ENCODE results near the gene NEXN.
"Not testable (repeated sequence)": the region's sequence is repeated elsewhere in the genome, so short reads cannot be mapped to it uniquely, and the experiment has no call there.

The NEXN gene

DNA sequence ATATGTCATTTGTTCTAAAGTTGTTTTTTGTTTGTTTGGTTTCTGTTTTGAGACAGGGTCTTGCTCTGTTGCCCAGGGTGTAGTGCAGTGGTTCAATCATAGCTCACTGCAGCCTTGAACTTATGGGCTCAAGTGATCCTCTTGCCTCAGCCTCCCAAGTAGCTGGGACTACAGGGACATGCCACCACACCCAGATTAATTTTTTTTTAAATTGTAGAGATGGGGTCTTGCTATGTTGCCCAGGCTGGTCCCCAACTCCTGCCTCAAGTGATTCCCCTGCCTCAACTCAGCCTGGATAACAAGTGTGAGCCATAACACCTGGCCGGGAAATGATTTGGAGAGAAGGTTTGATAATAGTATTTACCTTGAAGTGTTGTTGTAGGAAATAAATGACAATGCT, 18.2 kb downstream of the NEXN start:
- no peak for DNase-seq

DNA sequence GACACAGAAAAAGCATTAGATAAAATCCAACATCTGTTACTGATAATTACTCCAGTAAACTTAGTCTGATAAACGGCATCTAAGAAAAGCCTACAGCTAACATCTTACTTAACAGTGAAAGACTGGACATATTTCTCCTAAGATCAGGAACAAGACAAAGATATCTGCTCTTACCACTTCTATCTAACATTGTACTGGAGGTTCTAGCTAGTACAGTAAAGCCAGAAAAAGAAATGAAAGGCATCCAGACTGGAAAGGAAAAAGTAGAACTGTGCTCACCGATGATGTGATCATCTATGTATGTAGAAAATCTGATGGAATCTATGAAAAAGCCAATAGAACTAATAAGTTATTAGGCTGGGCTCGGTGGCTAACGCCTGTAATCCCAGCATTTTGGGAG, 21.7 kb downstream of the NEXN start:
- no peak for DNase-seq

GRCh38 chr1:77918918-77919317, 30.5 kb downstream of the NEXN start:
- DNase-seq = not testable (repeated sequence)

DNA sequence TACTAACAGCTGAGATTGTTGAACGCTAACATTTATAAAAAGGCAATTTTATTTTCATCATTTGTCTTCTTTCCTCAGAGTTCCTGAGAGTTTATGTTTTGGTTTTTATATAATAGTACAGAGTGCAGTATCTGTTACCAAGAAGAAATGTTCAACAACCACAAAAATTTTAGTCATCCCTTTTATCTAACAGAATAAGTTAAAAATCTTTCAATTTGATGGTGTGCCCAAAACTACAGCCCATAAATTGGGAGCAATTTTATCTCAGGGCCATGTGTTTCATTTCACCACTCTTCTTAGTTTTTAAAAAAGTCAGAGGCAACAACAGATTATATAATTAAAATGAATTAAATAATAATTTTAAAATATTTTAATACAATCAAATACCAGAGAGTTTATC, 37.1 kb downstream of the NEXN start:
- DNase-seq = no peak

DNA sequence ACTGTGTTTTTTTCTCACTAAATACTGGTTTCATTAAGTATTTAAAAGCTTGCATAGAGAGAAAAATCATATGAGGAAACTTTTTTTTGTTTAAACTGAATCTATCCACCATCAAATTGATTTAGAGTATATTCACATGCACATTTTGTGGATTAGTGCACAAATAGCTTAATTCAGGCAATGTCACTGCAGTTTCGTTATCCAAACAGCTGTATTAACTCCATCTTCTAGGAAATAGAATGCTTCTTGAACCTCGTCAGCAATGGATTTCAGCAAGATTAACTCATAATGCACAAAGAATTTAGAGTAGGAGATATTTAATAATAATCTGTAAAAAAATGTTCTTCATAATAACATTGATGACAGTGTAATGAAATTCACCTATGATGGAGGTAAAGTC, 37.5 kb downstream of the NEXN start:
- no peak for DNase-seq

DNA sequence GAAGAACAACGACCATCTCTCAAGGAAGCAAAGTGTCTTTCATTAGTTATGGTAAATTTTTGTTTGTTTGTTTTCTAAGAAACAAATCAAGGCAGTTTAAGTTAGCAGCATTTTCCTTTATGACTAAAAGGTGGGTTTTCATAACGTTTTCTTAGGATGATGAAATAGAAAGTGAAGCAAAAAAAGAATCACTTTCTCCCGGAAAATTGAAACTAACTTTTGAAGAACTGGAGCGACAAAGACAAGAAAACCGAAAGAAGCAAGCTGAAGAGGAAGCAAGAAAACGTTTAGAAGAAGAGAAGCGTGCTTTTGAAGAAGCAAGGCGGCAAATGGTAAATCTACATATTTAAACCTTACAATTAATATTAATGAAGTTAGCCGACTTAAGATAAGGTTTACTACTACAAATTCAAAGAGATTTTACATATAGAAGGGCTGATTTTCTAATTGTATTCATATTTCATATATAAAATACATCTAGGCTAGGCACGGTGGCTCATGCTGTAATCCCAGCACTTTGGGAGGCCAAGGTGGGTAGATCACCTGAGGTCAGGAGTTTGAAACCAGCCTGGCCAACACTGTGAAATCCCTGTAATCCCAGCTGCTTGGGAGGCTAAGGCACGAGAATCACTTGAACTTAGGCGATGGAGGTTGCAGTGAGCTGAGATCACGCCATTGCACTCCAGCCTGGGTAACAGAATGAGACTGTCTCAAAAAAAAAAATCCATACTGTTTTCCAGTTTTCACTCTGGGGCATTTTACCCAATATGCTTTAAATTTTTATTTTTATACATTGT, 38.3 kb downstream of the NEXN start:
- no peak for DNase-seq

- DNase-seq = no peak
Observed at GRCh38 chr1:77927414-77927813, 39.0 kb downstream of the NEXN start.

DNA sequence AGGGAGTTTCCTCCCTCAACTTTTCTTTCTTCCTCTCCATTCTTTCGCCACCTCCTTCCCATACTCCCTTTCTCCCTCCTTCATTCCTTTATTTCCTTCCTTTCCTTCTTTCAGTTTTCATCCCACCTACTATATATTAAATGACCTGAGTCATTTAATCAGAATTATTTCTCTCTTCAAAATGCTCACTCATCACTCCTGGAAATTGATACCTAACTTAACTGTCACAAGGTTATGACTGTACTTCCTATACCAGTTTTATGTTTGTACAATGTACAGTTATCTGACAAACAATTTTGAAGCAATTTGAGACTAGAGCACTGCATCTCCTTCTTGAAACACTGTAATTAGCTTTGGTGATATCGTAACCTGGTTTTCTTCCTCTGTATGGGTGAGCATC, 41.4 kb downstream of the NEXN start:
- DNase-seq = no peak

GRCh38 chr1:77938651-77939050, 50.2 kb downstream of the NEXN start:
- no peak for DNase-seq

- DNase-seq = no peak
Observed at GRCh38 chr1:77940921-77941570, 52.6 kb downstream of the NEXN start.

DNA sequence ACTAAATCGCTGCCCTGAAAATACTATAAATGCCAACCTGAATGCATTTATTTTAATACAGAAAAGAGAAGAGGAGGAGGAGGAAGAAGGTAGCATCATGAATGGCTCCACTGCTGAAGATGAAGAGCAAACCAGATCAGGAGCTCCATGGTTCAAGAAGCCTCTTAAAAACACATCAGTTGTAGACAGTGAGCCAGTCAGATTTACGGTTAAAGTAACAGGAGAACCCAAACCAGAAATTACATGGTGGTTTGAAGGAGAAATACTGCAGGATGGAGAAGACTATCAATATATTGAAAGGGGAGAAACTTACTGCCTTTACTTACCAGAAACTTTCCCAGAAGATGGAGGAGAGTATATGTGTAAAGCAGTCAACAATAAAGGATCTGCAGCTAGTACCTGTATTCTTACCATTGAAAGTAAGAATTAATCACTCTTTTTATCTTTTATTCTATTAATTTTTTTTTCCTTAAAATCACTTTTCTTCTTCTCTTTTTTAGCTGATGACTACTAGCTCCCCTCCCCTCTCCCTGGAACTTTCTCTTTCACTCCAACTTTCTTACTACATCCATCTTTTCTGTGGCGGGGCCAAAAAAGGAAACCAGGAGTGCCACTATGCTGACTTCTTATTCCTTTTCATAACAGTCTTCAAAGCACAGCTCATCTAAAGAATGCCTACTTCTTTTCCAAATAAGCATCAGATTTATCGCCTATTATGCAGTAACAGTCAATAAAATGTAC, 54.1 kb downstream of the NEXN start:
- DNase-seq = no peak

GRCh38 chr1:77945345-77945744, 56.9 kb downstream of the NEXN start:
- DNase-seq = no peak

DNA sequence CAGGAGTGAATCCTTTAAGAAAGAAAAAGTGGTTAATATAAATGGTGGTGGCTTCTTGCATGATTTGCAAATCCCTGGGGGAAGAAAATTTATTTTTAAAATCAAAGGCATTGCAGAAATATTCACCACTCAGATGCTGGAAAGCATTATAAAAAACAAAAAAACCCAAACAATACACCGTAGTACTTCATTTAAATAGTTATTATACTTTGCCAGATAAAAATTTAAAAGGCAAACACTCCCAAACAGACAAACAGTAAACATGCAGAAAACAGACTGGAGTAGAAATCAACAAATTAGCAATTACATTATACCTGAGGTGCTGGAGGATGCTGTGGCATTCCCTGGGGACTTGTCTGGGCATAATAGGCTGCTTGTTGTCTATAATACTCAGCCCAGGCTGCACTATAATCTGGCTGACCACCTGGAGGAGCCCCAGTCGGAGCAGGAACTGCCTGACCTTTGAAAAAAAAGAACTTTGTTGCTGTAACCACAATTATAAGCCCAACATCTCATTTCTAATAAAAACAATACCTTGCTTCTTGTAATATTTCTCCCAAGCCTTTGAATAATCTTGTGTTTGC, 60.5 kb downstream of the NEXN start:
- no peak for DNase-seq

GRCh38 chr1:77950873-77951272, 62.4 kb downstream of the NEXN start:
- DNase-seq = no peak

DNA sequence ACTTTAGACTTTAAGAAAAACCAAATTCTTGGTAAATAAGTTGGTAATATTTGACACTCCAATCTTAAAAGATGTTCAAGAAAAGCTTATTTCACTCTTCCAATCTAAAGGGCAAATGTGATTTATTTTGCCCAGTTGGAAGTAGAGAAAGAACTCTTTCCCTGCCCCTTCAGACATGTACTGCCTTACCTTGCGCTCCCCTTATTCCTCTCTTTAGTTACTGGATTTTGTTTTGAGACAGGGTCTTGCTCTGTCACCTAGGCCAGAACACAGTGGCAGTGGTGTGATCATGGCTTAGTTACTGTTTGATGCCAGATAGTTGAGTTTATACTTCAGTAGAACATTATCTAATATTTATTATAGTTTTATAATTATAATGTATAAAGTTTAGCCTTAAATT, 62.9 kb downstream of the NEXN start:
- DNase-seq = no peak

- no peak for DNase-seq
Observed at GRCh38 chr1:77953907-77954306, 65.5 kb downstream of the NEXN start.

DNA sequence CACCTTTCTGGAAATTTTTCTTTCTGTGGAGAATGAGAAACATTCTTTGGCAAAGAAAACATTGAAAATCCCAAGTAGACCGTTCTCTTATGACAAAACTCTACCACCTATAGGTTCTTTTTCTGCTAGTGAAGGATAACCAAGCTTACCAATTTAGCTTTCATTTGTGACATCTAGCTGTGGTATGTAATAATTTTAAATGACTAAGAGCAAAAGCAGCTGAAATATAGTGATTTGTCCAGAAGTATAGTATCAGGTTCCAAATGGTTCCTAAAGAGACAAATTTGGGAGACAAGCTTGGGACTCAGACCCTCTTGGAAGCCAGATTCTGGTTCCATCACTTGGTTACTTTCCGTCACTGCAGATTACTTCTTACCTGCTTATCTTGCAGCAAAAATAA, 66.1 kb downstream of the NEXN start:
- DNase-seq = no peak

- DNase-seq = no peak
Observed at GRCh38 chr1:77955709-77956108, 67.3 kb downstream of the NEXN start.

DNA sequence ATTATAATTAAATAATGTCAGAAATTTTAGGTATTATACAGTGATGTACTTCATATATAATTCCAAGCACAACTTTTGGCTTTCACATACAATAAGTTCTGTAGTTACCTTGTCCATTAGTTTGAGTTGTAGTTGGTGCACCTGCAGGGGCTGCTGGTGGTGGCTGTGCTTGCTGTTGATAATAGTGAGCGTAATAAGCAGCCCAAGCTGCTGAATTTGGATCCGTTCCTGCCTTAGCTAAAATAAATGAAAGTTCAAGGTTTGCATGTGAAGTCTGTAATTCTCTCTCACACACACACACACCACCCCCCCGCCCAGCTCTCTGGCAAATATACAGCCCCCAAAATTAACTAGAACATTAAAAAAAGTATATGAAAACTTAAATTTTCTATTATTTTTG, 68.0 kb downstream of the NEXN start:
- DNase-seq = no peak

DNA sequence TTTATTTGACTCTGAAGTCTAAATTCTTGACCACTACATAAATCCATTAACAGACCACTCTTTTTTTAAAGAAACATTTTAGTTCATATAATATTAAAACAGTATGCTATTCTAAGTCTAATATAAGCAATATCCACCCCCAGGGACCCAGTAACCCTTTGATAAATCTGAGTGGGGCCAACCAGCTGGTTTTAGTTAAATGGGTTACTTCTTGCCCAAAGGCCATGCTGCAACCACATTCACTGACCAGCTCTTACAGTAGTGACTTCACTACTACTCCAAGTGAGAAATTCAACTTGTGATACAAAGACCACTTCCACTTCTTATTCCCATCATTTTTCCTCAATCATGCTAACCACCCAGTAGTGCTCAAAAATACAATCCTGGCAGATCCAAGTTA, 70.0 kb downstream of the NEXN start:
- no peak for DNase-seq

GRCh38 chr1:77958850-77959249, 70.4 kb downstream of the NEXN start:
- DNase-seq = no peak

DNA sequence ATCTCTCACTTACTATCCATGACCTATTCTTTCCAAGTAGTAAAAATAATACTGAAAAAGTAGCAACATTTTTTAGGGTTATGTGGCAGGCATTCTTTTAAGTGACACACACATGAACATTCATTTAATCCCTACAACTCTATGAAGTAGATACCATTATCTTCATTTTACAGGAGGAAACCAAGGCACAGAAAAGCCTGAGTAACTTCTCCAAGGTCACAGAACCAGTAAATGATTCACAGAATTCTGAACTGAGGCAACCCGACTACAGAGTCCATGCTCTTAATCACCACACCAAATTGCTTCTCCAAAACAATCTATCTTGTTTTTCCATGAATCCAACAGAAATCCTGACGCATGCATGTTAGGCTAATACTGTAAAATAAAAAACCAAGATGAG, 73.0 kb downstream of the NEXN start:
- no peak for DNase-seq

DNA sequence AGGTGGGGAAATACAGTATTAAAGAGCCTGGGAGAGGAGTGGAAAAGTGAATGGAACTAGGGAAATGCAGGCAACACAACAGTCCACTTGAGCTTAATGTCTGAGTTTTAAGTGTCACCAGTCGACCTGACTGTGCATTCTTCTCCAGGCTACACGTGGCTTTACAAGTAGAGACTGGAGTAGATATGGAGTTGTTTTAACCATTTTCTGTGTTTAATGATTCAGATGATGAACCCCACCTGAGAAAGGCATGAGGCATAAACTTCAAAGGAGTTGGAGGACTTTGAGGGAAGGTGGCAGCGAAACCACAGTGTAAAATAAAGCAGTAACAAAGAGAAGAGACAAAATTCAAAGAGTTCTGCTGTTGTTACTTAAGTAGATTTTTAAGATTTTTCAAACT, 77.9 kb downstream of the NEXN start:
- DNase-seq = no peak

DNA sequence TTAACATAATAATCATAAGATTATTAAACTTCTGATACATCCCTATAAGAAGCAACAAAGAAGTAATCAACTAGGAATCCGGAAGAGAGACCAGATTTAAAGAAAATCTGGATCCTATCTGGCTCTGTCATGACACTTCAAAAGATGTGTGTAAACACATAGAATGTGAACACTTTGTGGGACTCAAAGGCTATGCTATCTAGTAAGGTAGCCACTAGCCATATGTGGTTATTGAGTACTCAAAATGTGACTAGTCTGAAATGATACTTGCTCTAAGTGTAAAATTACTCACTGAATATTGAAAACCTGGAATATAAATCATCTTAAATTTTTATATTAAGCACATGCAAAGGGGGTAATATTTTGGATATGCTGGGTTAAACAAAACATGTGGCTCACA, 81.8 kb downstream of the NEXN start:
- no peak for DNase-seq

All from NCI-H2081 treated with DMSO at 0.1 percent for 48 hours (cell line).